ENCODE measurements around the gene FHDC1.

FHDC1 gene

DNA sequence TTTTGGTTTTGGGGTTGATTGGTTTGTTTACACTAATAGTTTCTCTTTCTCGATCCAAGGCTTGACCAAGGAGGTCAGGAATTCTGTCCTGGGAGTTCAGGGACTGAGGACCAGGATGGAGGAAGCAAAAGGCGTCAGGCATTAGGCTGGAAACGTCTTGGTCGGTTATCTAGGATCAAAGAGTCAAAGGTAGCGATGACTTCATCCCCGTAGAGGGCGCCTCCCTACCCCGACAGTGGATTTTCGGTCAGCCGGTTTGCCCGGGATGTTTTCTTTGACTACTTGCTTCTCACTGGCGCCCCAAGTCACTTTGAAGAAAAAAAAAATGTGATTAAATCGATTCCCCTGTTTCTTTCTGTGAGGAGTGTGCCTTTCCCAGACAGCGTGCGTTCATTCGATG, 980 bp upstream of the FHDC1 start:
- H4K20me1 ChIP-seq (ENCODE audit: insufficient read depth, low read length), result 0 out of 2 replicates have a peak, but pooled peaks cover 5% of the 10 kb centered on the region
- H3K27me3 ChIP-seq (ENCODE audit: low read depth, low read length), result peaks cover 48% of the 10 kb centered on the region
- H3K4me3 ChIP-seq (ENCODE audit: low read length), result peak overlapping the region; percentile 80
- H3K4me2 ChIP-seq (ENCODE audit: low read length), result peak overlapping the region; percentile 96
- peaks cover 12% of the 10 kb centered on the region for H3K4me1 ChIP-seq (ENCODE audit: low read length)
- no peak overlapping the region for H2AFZ ChIP-seq (ENCODE audit: low read depth, low read length)
- no peak overlapping the region for H3K27ac ChIP-seq (ENCODE audit: low read length)
- TF ChIP-seq, protein P1, sequence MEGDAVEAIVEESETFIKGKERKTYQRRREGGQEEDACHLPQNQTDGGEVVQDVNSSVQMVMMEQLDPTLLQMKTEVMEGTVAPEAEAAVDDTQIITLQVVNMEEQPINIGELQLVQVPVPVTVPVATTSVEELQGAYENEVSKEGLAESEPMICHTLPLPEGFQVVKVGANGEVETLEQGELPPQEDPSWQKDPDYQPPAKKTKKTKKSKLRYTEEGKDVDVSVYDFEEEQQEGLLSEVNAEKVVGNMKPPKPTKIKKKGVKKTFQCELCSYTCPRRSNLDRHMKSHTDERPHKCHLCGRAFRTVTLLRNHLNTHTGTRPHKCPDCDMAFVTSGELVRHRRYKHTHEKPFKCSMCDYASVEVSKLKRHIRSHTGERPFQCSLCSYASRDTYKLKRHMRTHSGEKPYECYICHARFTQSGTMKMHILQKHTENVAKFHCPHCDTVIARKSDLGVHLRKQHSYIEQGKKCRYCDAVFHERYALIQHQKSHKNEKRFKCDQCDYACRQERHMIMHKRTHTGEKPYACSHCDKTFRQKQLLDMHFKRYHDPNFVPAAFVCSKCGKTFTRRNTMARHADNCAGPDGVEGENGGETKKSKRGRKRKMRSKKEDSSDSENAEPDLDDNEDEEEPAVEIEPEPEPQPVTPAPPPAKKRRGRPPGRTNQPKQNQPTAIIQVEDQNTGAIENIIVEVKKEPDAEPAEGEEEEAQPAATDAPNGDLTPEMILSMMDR (IDR thresholded peaks at IDR 0.05; ENCODE audit: low read depth, low read length), result peak; percentile 70
- TF ChIP-seq EZH2phosphoT487 (IDR thresholded peaks at IDR 0.05; ENCODE audit: low read depth), result no peak
- no peaks in the 10 kb centered on the region for H3K79me2 ChIP-seq (ENCODE audit: low read length)
- no peak overlapping the region for H3K9ac ChIP-seq (ENCODE audit: low read length)
- no peaks in the 10 kb centered on the region for H3K36me3 ChIP-seq (replicated peaks; ENCODE audit: low read depth, low read length)
- no peaks in the 10 kb centered on the region for H3K9me3 ChIP-seq (ENCODE audit: insufficient read depth, low read length)

DNA sequence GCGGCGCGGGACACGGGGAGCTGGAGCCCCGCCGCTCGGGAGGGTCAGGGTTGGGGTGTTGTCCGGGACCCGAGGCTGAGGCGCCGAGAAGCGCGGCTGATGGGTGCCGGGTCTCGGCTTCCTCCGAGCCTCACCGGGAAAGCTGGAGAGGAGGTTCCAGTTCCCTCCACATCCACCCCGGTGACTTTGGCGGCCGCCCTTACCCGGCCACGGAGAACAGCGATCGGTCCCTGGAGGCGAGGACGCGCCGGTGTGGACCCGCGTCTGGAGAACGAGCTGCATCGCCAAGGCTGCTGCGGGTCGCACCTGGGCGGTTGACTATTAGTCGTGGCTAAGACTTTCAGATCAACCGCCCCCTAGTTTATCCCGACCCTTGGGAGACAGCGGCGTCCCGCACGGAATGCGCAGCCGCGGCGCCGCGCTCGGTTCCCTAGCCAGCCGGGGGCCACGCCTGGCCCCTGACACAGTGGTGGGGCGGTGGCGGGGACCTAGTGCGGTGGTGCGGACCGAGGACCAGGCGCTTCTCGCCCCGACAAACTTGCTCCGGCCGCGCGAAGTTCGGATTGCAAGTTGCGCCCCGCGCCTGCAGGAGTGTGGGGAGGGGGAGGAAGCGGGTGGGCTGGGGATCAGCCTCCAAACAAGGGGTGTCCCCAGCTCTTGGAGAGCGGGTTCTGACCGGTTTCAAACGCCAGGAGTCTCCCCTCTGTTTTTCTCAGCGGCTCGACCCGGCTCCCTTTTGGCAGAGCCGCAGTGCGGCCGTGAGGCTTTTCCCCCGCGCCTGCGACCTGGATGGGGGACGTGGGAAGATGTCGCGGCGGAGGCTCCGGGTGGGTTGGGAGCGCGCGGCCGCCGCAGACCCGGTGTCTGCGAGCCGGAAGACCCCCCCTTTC, 568 bp downstream of the FHDC1 start:
- Histone ChIP-seq H3K9me3 (ENCODE audit: insufficient read depth, low read length) (no peaks in the 10 kb centered on the region), H3K4me3 (ENCODE audit: low read length) (peak overlapping the region; percentile 80), H3K9ac (ENCODE audit: low read length) (peak overlapping the region; percentile 18; the same call in 1 of the 2 replicates), H3K27ac (ENCODE audit: low read length) (no peak overlapping the region), H3K27me3 (ENCODE audit: low read depth, low read length) (peaks cover 62% of the 10 kb centered on the region), H3K36me3 (replicated peaks; ENCODE audit: low read depth, low read length) (no peaks in the 10 kb centered on the region), H2AFZ (ENCODE audit: low read depth, low read length) (peak overlapping the region; percentile 18; the same call in 1 of the 2 replicates), H3K4me2 (ENCODE audit: low read length) (peak overlapping the region; percentile 96), H3K4me1 (ENCODE audit: low read length) (peaks cover 12% of the 10 kb centered on the region), H3K79me2 (ENCODE audit: low read length) (no peaks in the 10 kb centered on the region), H4K20me1 (ENCODE audit: insufficient read depth, low read length) (0 out of 2 replicates have a peak, but pooled peaks cover 5% of the 10 kb centered on the region)
- peak; percentile 66; the same call in 1 of the 2 replicates for TF ChIP-seq EZH2phosphoT487 (IDR thresholded peaks at IDR 0.05; ENCODE audit: low read depth)
- TF ChIP-seq, protein P1 (IDR thresholded peaks at IDR 0.05; ENCODE audit: low read depth, low read length), result no peak

DNA sequence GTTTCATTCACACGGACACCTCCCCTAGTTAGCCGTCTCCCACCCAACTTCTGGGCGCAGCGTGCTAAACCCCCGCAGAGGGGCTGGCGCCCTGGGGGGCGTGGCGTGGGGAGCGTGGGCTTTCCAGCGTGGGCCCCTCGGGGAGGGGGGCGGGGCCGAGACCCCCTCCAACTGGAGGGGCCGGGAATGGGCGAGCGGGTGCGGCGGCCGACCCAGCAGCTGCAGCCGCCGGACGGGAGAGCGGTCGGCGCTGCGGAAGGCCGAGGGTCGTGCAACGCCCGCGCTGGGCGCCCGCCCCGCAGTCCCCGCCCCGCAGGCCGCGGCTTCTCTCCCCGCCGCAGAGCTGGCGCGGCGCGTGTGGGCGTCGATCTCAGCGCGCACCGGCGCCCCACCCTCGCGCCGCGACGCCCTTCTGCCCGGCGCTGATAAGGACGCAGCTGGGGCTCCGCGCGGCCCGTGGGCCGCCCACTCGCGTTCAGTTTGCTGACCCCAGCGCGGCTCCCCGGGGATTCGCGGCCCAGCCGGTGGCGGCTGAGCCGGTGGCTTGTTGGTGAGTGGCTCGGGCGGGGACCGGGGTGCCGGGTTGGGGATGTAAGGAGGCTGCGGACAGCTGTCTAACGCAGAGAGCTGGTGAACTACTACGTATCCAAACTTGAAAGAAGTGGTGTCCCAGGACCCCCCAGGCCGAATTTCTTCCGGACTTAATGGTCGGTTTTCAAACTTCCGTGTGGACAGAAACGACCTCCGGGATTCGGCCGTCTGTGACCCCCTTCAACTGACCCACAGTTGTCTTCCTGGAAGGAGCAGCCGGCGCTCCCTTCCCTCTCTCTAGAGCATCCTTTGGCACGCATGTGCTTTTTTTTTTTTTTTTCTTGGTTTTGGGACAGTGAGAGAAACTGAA, 1.5 kb downstream of the FHDC1 start:
- Histone ChIP-seq H3K4me1 (ENCODE audit: low read length) (peaks cover 12% of the 10 kb centered on the region), H3K4me3 (ENCODE audit: low read length) (peak overlapping the region; percentile 80), H2AFZ (ENCODE audit: low read depth, low read length) (peak overlapping the region; percentile 11; the same call in 1 of the 2 replicates), H4K20me1 (ENCODE audit: insufficient read depth, low read length) (0 out of 2 replicates have a peak, but pooled peaks cover 5% of the 10 kb centered on the region), H3K27ac (ENCODE audit: low read length) (no peak overlapping the region), H3K27me3 (ENCODE audit: low read depth, low read length) (peaks cover 68% of the 10 kb centered on the region), H3K9ac (ENCODE audit: low read length) (peak overlapping the region; percentile 18; the same call in 1 of the 2 replicates), H3K36me3 (replicated peaks; ENCODE audit: low read depth, low read length) (no peaks in the 10 kb centered on the region), H3K79me2 (ENCODE audit: low read length) (no peaks in the 10 kb centered on the region), H3K4me2 (ENCODE audit: low read length) (peak overlapping the region; percentile 96), H3K9me3 (ENCODE audit: insufficient read depth, low read length) (no peaks in the 10 kb centered on the region)
- peak; percentile 59; the same call in 1 of the 2 replicates for TF ChIP-seq EZH2phosphoT487 (IDR thresholded peaks at IDR 0.05; ENCODE audit: low read depth)
- TF ChIP-seq, protein P1 (IDR thresholded peaks at IDR 0.05; ENCODE audit: low read depth, low read length), result no peak
